GM08714 (cell line): Measurements from ENCODE around the gene MED15.

Source experiments
- H3K4me3 ChIP-seq: fragments of 200-500 bp; sonication (Bioruptor generic); 2 replicates; pipeline ENCODE4 v1.5.1; 2014; ENCODE audit warnings: mild to moderate bottlenecking, low read length, inconsistent platforms
- ZNF274 ChIP-seq: IDR thresholded peaks from 2 replicates; pipeline ENCODE4 v1.6.1; 2012; ENCODE audit warnings: mild to moderate bottlenecking, low read depth, low read length

The MED15 gene

DNA sequence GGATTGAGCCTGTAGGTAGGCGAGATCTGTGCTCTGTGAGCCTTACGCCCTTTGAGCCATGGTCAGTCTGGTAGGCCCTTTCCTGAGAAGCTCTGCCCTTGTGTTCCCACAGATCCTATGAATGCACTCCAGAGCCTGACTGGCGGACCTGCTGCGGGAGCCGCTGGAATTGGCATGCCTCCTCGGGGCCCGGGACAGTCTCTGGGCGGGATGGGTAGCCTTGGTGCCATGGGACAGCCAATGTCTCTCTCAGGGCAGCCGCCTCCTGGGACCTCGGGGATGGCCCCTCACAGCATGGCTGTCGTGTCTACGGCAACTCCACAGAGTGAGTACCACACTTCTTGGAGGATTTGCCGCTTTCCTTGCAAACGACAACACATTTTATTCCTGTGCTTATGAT lies 47.4 kb downstream of the MED15 start:
- H3K4me3 ChIP-seq: no peak overlapping the region
- no peak for TF ChIP-seq ZNF274

DNA sequence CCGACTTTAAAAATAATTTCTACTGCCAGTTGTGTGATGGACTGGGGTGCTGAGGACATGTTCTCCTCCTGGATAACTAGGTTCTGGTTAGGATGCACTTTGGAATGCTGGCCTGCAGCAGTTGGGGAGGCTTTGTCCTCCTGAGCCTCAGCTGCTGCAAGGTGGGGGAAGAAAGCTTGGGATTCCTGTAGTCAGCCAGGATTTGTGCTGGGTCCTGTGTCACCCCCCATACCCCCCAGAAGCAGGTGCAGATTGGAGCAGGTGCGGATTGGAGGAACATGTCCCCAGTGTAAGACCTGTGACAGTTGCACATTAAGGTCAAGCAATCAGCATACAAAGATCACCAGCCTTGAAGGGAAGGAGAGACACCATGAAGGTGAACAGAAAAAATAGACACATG lies 51.1 kb downstream of the MED15 start:
- TF ChIP-seq ZNF274: no peak
- H3K4me3 ChIP-seq: no peak overlapping the region

GRCh38 chr22:20559174-20559760 lies 51.9 kb downstream of the MED15 start:
- TF ChIP-seq ZNF274: no peak
- no peak overlapping the region for H3K4me3 ChIP-seq

- no peak for TF ChIP-seq ZNF274
- no peak overlapping the region for H3K4me3 ChIP-seq
Observed at GRCh38 chr22:20560716-20561115, 53.3 kb downstream of the MED15 start.

GRCh38 chr22:20561882-20562281 lies 54.5 kb downstream of the MED15 start:
- no peak for TF ChIP-seq ZNF274
- no peak overlapping the region for H3K4me3 ChIP-seq

DNA sequence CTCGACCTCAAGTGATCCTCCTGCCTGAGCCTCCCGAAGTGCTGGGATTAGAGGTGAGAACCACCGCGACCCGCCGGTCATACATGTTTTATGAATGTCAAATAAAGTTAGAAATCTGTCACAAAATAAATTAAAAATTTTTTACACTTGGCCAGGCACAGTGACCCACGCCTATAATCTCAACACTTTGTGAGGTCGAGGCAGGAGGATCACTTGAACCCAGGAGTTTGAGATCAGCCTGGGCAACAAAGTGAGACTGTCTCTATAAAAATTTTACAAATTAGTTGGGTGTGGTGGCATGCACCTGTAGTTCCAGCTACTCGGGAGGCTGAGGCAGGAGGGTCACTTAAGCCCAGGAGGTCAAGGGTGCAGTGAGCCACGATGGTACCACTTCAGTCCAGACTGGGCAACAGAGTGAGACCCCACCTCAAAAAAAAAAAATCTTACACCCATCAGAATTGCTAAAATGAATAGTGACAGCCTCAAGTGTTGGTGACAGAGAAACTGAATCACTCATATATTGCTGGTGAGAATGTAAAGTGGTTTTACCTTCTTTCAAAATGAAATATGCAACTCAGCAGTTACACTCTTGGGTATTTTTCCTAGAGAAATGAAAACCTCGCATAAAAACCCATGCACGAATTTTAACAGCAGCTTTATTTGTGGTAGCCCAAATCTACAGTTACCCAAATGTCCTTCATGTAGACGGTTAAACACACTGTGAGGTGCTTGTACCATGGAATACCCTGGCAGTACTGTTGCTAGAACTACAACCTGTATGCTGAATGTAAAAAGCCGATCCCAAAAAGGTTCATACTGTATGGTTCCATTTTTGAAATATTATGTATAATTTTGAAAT lies 55.4 kb downstream of the MED15 start:
- no peak for TF ChIP-seq ZNF274
- no peak overlapping the region for H3K4me3 ChIP-seq

DNA sequence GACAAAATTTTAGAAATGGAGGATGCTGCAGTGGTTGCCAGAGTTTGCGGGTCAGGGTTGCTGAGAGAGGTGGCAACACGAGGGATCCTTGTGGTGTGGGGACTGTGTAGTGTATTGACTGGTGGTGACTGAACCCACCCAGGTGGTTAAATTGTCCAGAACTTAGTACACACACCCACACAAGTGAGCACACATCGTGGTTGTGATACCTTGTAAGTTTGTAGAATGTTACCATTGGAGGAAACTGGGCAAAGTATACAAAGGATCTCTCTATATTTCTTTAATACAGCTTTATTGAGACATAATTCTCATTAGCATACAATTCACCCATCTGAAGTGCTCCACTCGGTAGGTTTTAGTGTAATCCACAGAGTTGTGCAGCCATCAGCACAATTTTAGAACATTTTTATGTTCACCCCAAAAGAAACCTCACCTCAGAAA lies 56.1 kb downstream of the MED15 start:
- no peak for TF ChIP-seq ZNF274
- no peak overlapping the region for H3K4me3 ChIP-seq

DNA sequence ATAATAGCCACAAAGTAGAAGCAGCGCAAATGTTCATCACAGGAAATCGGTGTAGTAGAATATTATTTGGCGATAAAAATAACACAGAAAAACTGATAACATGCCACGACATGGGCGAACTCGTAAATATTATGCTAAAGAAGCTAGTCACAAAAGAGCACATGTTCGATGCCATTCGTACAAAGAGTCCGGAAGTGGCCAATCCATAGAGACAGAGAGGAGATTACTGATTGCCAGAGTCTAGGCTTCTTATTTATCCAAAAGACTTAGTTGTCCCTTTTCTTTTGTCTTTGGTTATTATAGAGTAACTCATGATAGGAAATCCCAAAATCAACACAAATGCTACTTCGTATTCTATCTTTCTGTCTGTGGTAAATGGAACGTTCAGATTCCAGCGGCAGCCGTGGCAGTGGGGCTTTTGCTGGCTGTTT lies 56.5 kb downstream of the MED15 start:
- no peak overlapping the region for H3K4me3 ChIP-seq
- no peak for TF ChIP-seq ZNF274

- H3K4me3 ChIP-seq: no peak overlapping the region
- no peak for TF ChIP-seq ZNF274
Observed at GRCh38 chr22:20565079-20565734, 57.8 kb downstream of the MED15 start.

GRCh38 chr22:20565761-20566160 lies 58.4 kb downstream of the MED15 start:
- no peak for TF ChIP-seq ZNF274
- no peak overlapping the region for H3K4me3 ChIP-seq

GRCh38 chr22:20566420-20567260 lies 59.2 kb downstream of the MED15 start:
- H3K4me3 ChIP-seq: no peak overlapping the region
- TF ChIP-seq ZNF274: no peak

DNA sequence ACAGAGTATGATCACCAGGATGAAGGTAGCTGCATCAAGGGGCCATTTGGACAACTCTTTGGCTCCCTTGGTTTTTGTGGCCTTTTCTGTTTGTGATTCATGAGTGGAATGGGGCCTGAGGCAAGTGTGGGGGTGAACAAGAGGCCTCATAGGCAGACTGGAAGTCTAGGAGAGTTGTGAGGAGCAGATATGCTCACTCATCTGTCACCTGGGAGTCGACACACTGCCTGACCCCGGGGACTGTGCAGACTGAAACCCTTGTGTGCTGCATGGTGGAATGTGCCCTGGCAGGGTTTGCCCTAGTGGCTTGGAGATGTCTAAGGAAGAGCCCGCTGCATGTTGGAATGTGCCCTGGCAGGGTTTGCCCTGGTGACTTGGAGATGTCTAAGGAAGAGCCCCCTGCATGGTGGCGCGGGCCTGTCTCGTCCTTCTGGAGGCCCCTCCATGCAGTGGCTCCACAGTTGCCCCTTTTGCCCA lies 60.0 kb downstream of the MED15 start:
- no peak for TF ChIP-seq ZNF274
- H3K4me3 ChIP-seq: no peak overlapping the region

GRCh38 chr22:20567993-20568417 lies 60.6 kb downstream of the MED15 start:
- no peak for TF ChIP-seq ZNF274
- H3K4me3 ChIP-seq: no peak overlapping the region

DNA sequence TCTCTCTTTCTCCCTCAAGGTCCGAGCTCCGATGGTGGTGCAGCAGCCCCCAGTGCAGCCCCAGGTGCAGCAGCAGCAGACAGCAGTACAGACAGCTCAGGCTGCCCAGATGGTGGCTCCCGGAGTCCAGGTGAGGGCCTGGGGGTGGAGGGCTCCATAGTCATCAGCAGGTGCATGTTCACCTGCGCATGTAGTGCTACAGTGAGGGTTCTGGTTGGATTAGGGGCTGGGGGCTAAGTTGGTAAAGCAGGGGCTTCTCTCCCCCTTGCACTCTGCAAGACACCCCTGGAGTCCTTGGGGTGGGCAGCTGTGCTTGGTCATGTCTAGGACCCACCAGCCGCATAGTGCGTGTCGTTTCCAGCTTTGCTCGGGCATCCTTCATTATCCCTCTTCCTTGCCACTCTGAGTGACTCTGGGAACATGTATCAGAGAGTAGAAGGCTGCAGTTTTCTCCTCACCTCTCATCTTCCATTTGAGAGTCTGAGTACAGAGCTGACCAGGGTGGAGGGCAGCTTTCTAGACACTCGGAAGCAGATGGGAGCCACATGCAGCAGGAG lies 61.2 kb downstream of the MED15 start:
- no peak overlapping the region for H3K4me3 ChIP-seq
- TF ChIP-seq ZNF274: no peak
